SU-DHL-6 (cell line): Measurements from ENCODE around the gene CEP57L1.
A peak's percentile ranks its signal among the peaks of the same experiment; 100 is the strongest.
"Not testable (repeated sequence)": the region's sequence is repeated elsewhere in the genome, so short reads cannot be mapped to it uniquely, and the experiment has no call there.

ENCODE experiments used
- H2AFZ ChIP-seq: fragments of 200-600 bp; sonication (generic); 2 replicates; pipeline ENCODE4 v1.6.1; 2014; ENCODE audit warnings: low read depth, mild to moderate bottlenecking, moderate library complexity, mixed read lengths, antibody characterized with exemption, low read length; ENCODE audit not compliant: severe bottlenecking
- H3F3A ChIP-seq: fragments of 200-600 bp; shearing (Covaris generic); 2 replicates; pipeline ENCODE4 v1.6.0; 2016; ENCODE audit warnings: antibody characterized with exemption, mild to moderate bottlenecking; ENCODE audit not compliant: insufficient read depth
- H3K27ac ChIP-seq: fragments of 200-600 bp; sonication (generic); 2 replicates; pipeline ENCODE4 v1.5.1; 2016; ENCODE audit warnings: low read depth, mild to moderate bottlenecking, low read length, moderate library complexity, mixed read lengths
- H3K27me3 ChIP-seq: fragments of 200-600 bp; sonication (generic), shearing (Covaris generic); 2 replicates; pipeline ENCODE4 v1.6.0; 2014; ENCODE audit warnings: mild to moderate bottlenecking, low read length
- H3K36me3 ChIP-seq: fragments of 200-600 bp; sonication (generic); 2 replicates; pipeline ENCODE4 v1.6.1; 2014; ENCODE audit warnings: mild to moderate bottlenecking, low read length, mixed read lengths
- H3K4me2 ChIP-seq: fragments of 300-600, 200-600 bp; shearing (Covaris generic), sonication (generic); 2 replicates; pipeline ENCODE4 v1.6.0; 2014; ENCODE audit warnings: low read length, low read depth, mild to moderate bottlenecking; ENCODE audit not compliant: poor library complexity, severe bottlenecking
- H3K4me3 ChIP-seq: fragments of 200-600 bp; sonication (generic); 2 replicates; pipeline ENCODE4 v1.5.1; 2014; ENCODE audit warnings: antibody characterized with exemption, low read length, mild to moderate bottlenecking, mixed read lengths; ENCODE audit not compliant: insufficient read depth, poor library complexity, severe bottlenecking
- H3K79me2 ChIP-seq: fragments of 200-600 bp; sonication (generic); 2 replicates; pipeline ENCODE4 v1.6.1; 2014; ENCODE audit warnings: mild to moderate bottlenecking, low read length, moderate library complexity; ENCODE audit not compliant: insufficient read depth
- H3K9ac ChIP-seq: fragments of 200-600 bp; sonication (generic); 2 replicates; pipeline ENCODE4 v1.7.0; 2014; ENCODE audit warnings: mild to moderate bottlenecking, low read length
- H3K9me2 ChIP-seq: fragments of 200-600 bp; sonication (generic); replicated peaks from 2 replicates; pipeline ENCODE4 v1.6.1; 2014; ENCODE audit warnings: low read length; ENCODE audit not compliant: insufficient read depth
- H3K9me3 ChIP-seq: fragments of 200-600 bp; sonication (generic); 2 replicates; pipeline ENCODE4 v1.6.1; 2014; ENCODE audit warnings: low read length, mixed read lengths; ENCODE audit not compliant: insufficient read depth
- H4K20me1 ChIP-seq: fragments of 200-600 bp; sonication (generic); 2 replicates; pipeline ENCODE4 v1.6.1; 2014; ENCODE audit warnings: low read depth, mild to moderate bottlenecking, antibody characterized with exemption, low read length, moderate library complexity, mixed read lengths
- CTCF ChIP-seq: fragments of 200-600 bp; sonication (generic); IDR thresholded peaks from one replicate; pipeline ENCODE4 v1.5.1; 2017; ENCODE audit warnings: antibody characterized with exemption, mild to moderate bottlenecking, low read length, moderate library complexity; ENCODE audit not compliant: insufficient read depth, poor library complexity, severe bottlenecking
- EZH2phosphoT487 ChIP-seq: fragments of 200-600 bp; sonication (generic), shearing (Covaris generic); conservative IDR thresholded peaks from 2 replicates; pipeline ENCODE4 v1.6.1; 2018; ENCODE audit warnings: mild to moderate bottlenecking, antibody characterized with exemption, low read length, moderate library complexity, mixed read lengths

The CEP57L1 gene

GRCh38 chr6:109186012-109186411, 90.7 kb downstream of the CEP57L1 start:
- Histone ChIP-seq H3K4me2 (no peak overlapping the region), H3K27me3 (no peaks in the 10 kb centered on the region), H3K9me2 (no peaks in the 10 kb centered on the region), H3K9me3 (no peaks in the 10 kb centered on the region), H2AFZ (no peak overlapping the region), H4K20me1 (no peaks in the 10 kb centered on the region), H3K4me3 (no peak overlapping the region), H3K79me2 (no peaks in the 10 kb centered on the region), H3K36me3 (no peaks in the 10 kb centered on the region), H3K9ac (no peak overlapping the region), H3F3A (no peaks in the 10 kb centered on the region), H3K27ac (no peak overlapping the region)
- TF ChIP-seq CTCF (no peak), EZH2phosphoT487 (no peak)

- no peaks in the 10 kb centered on the region for H3K9me2 ChIP-seq
- no peaks in the 10 kb centered on the region for H4K20me1 ChIP-seq
- no peaks in the 10 kb centered on the region for H3K79me2 ChIP-seq
- no peak overlapping the region for H3K4me3 ChIP-seq
- TF ChIP-seq EZH2phosphoT487 = no peak
- TF ChIP-seq CTCF = peak; percentile 73
- no peaks in the 10 kb centered on the region for H3K27me3 ChIP-seq
- H3K9me3 ChIP-seq = no peaks in the 10 kb centered on the region
- H3K9ac ChIP-seq = no peak overlapping the region
- no peak overlapping the region for H2AFZ ChIP-seq
- H3K36me3 ChIP-seq = no peaks in the 10 kb centered on the region
- H3K4me2 ChIP-seq = no peak overlapping the region
- H3F3A ChIP-seq = no peaks in the 10 kb centered on the region
- no peak overlapping the region for H3K27ac ChIP-seq
Observed at GRCh38 chr6:109187399-109188114, 92.2 kb downstream of the CEP57L1 start.

GRCh38 chr6:109188115-109188411, 92.8 kb downstream of the CEP57L1 start:
- H4K20me1 ChIP-seq = no peaks in the 10 kb centered on the region
- H3K79me2 ChIP-seq = no peaks in the 10 kb centered on the region
- H3K27ac ChIP-seq = no peak overlapping the region
- no peak overlapping the region for H3K4me3 ChIP-seq
- H3K36me3 ChIP-seq = no peaks in the 10 kb centered on the region
- no peak overlapping the region for H3K4me2 ChIP-seq
- no peak overlapping the region for H3K9ac ChIP-seq
- H3K27me3 ChIP-seq = no peaks in the 10 kb centered on the region
- no peak overlapping the region for H2AFZ ChIP-seq
- TF ChIP-seq CTCF (no peak), EZH2phosphoT487 (no peak)
- H3F3A ChIP-seq = no peaks in the 10 kb centered on the region
- no peaks in the 10 kb centered on the region for H3K9me2 ChIP-seq
- H3K9me3 ChIP-seq = no peaks in the 10 kb centered on the region

- H3K4me2 ChIP-seq, H3F3A ChIP-seq, H3K27me3 ChIP-seq, H3K4me3 ChIP-seq, H3K36me3 ChIP-seq, H2AFZ ChIP-seq, H3K27ac ChIP-seq, H3K9ac ChIP-seq, H3K9me3 ChIP-seq, H4K20me1 ChIP-seq, H3K79me2 ChIP-seq, H3K9me2 ChIP-seq: not testable (repeated sequence)
Observed at GRCh38 chr6:109191368-109191767, 96.1 kb downstream of the CEP57L1 start.
